GM12878 (cell line): ENCODE results near the gene FAM222A. TPM values are rescaled to one million over a fixed set of nuclear protein-coding genes. Genes with fewer than 3 reads are reported as not detected.

Source experiments
- ATAC-seq: fragments of 200-7000 bp; cut with Tn5 transposase; 3 replicates; pipeline ENCODE4 v1.9.1; 2020; ENCODE audit warnings: mild to moderate bottlenecking, moderate library complexity
- BruUV-seq: library from RNA; stranded (reverse); fragments of 400-500 nt; replicated peaks from 2 replicates; lab custom pipeline; 2021; lab: Mats Ljungman, UMichigan
- CTCF ChIA-PET: fragments of 300-600 bp; sonication (Branson Sonifier 250); formaldehyde crosslinking; extraction: SDS; loops from one replicate; lab custom pipeline; 2021; ENCODE audit warnings: inconsistent platforms; lab: Yijun Ruan, JAX
- POLR2A ChIA-PET: fragments of 350-600 bp; formaldehyde crosslinking; extraction: SDS; loops from one replicate; lab custom pipeline; 2021; ENCODE audit warnings: inconsistent platforms; lab: Charles Lee
- RAD21 ChIA-PET: fragments of 300-600 bp; sonication (Branson Sonifier 250); formaldehyde crosslinking; loops from one replicate; lab custom pipeline; 2023; ENCODE audit warnings: antibody characterized with exemption; ENCODE audit not compliant: unreplicated experiment; lab: Charles Lee
- SMC1A ChIA-PET: fragments of 300-600 bp; sonication (Branson Sonifier 250); formaldehyde crosslinking; loops from one replicate; lab custom pipeline; 2023; ENCODE audit not compliant: unreplicated experiment, uncharacterized antibody; lab: Charles Lee
- DNase-seq: peaks from one replicate; pipeline ENCODE4 v3.0.0-alpha.2; 2011; ENCODE audit warnings: low read depth, low spot score
- FAIRE-seq: peaks from 3 replicates; lab custom pipeline; 2011; peaks lifted over from hg19 to GRCh38; lab: Jason Lieb, UNC
- H2AFZ ChIP-seq: 2 replicates; pipeline ENCODE4 v1.6.0; 2011; ENCODE audit warnings: low read depth, low read length, control low read depth; ENCODE audit not compliant: control insufficient read depth
- H3K27ac ChIP-seq: 2 replicates; pipeline ENCODE4 v1.5.1; 2011; ENCODE audit warnings: control low read depth; ENCODE audit not compliant: control insufficient read depth, insufficient read depth
- H3K27me3 ChIP-seq, 2 experiments: replicated peaks in 1 of 2; 2 replicates each; pipeline versions ENCODE4 v1.6.0 to v1.6.1; 2011; ENCODE audit warnings: low read length in 1 of 2; ENCODE audit not compliant: control insufficient read depth in 2 of 2, insufficient read depth in 2 of 2
- H3K36me3 ChIP-seq, 2 experiments: 2 replicates each; pipeline ENCODE4 v1.5.1; 2011; ENCODE audit warnings: low read length in 1 of 2; ENCODE audit not compliant: control insufficient read depth in 2 of 2, insufficient read depth in 2 of 2
- H3K4me1 ChIP-seq: 2 replicates; pipeline ENCODE4 v1.6.1; 2011; ENCODE audit warnings: mild to moderate bottlenecking, low read length, moderate library complexity, mixed read lengths; ENCODE audit not compliant: control insufficient read depth, insufficient read depth
- H3K4me2 ChIP-seq: 2 replicates; pipeline ENCODE4 v1.6.0; 2011; ENCODE audit warnings: control low read depth; ENCODE audit not compliant: control insufficient read depth, insufficient read depth
- H3K4me3 ChIP-seq: fragments of 200-600 bp; sonication (generic); 2 replicates; pipeline ENCODE4 v1.5.1; 2016
- H3K79me2 ChIP-seq: 2 replicates; pipeline ENCODE4 v1.6.0; 2011; ENCODE audit warnings: low read length; ENCODE audit not compliant: control insufficient read depth, insufficient read depth
- H3K9ac ChIP-seq: 2 replicates; pipeline ENCODE4 v1.8.0; 2011; ENCODE audit warnings: low read length, control low read depth, mixed read lengths; ENCODE audit not compliant: control insufficient read depth, insufficient read depth
- H3K9me3 ChIP-seq: replicated peaks from 3 replicates; pipeline ENCODE4 v1.5.1; 2011; ENCODE audit warnings: mild to moderate bottlenecking, low read length; ENCODE audit not compliant: control insufficient read depth, insufficient read depth
- H4K20me1 ChIP-seq: 2 replicates; pipeline ENCODE4 v1.6.0; 2011; ENCODE audit not compliant: control insufficient read depth, insufficient read depth
- BMI1 ChIP-seq: fragments of 450-650 bp; IDR thresholded peaks from 2 replicates; pipeline ENCODE4 v1.6.1; 2016; ENCODE audit warnings: mild to moderate bottlenecking, moderate library complexity, borderline replicate concordance
- CEBPZ ChIP-seq: fragments of 150-350 bp; IDR thresholded peaks from 2 replicates; pipeline ENCODE4 v1.6.1; 2016; ENCODE audit warnings: low read depth, low read length
- LARP7 ChIP-seq: fragments of 450-650 bp; IDR thresholded peaks from 2 replicates; pipeline ENCODE4 v1.6.1; 2017; ENCODE audit warnings: mild to moderate bottlenecking
- NKRF ChIP-seq: fragments of 450-650 bp; conservative IDR thresholded peaks from 2 replicates; pipeline ENCODE4 v1.6.1; 2017; ENCODE audit warnings: mild to moderate bottlenecking, moderate library complexity
- NRF1 ChIP-seq: conservative IDR thresholded peaks from 2 replicates; pipeline ENCODE4 v1.6.1; 2011; ENCODE audit warnings: mild to moderate bottlenecking, low read depth, low read length, improper control_type of control experiment
- POLR2AphosphoS5 ChIP-seq: IDR thresholded peaks from 2 replicates; pipeline ENCODE4 v1.6.1; 2011; ENCODE audit warnings: mild to moderate bottlenecking, low read length, inconsistent platforms
- RAD51 ChIP-seq: fragments of 450-650 bp; IDR thresholded peaks from 2 replicates; pipeline ENCODE4 v1.6.1; 2016; ENCODE audit warnings: moderate library complexity, mild to moderate bottlenecking, inconsistent platforms
- TBL1XR1 ChIP-seq: IDR thresholded peaks from 2 replicates; pipeline ENCODE4 v1.6.1; 2012; ENCODE audit warnings: low read depth, low read length, improper control_type of control experiment
- ZBTB11 ChIP-seq: fragments of 450-650 bp; formaldehyde crosslinking; IDR thresholded peaks from 2 replicates; pipeline ENCODE4 v1.5.0; 2022; ENCODE audit warnings: mild to moderate bottlenecking, missing genetic modification characterization
- WGBS: methylation state at CpG from one replicate; pipeline ENCODE4 v1.1.6; 2016; ENCODE audit warnings: low lambda C conversion rate; ENCODE audit not compliant: insufficient replicate concordance, insufficient coverage; ENCODE audit errors: missing lambda C conversion rate; 5-methylcytosine and 5-hydroxymethylcytosine counted together
- in situ Hi-C: fragments of 300-500 bp; cut with MboI; formaldehyde crosslinking; loops from 9 replicates; pipeline ENCODE4 v1.14.3; 2018; ENCODE audit warnings: mixed read lengths
- intact Hi-C: fragments of 100-400 bp; cut with micrococcal nuclease; formaldehyde crosslinking; loops from one replicate; pipeline ENCODE4 v1.14.2; 2022; ENCODE audit not compliant: unreplicated experiment
- polyA plus RNA-seq, 11 experiments: library from polyadenylated mRNA; depleted of rRNA in 4 of 11; unstranded in 6 of 11; stranded (reverse) in 5 of 11; fragments of >200 nt; fragmentation: Nextera tagmentation in 4 of 11; fragmentation: Illumina TruSeq in 1 of 11; extraction: Ambion mirVana in 4 of 11; extraction: Trizol in 1 of 11; gene quantifications; 1 replicate in 1 of 11; 2 replicates in 10 of 11; pipeline versions ENCODE4 v1.2.1 to v1.2.3, GENCODE V29; 2011 to 2016; ENCODE audit warnings: inconsistent platforms in 2 of 11, missing spikeins in 2 of 11, low read depth in 1 of 11
- total RNA-seq, 4 experiments: library from RNA; depleted of rRNA in 3 of 4; stranded (reverse); fragments of >200 nt in 3 of 4; fragmentation: Illumina TruSeq in 1 of 4; extraction: Trizol in 1 of 4; gene quantifications; 2 replicates each; pipeline versions ENCODE4 v1.2.1 to v1.2.3, GENCODE V29; 2013 to 2021

The FAM222A gene
- total and polyA plus RNA-seq, 10 of the 15 experiments (the other 5 are each of a cell fraction or from before 2014, with no cell fraction given) = 0.04 to 0.49 (median 0.14) TPM; not detected in 3

GRCh38 chr12:109729371-109729781 is 15.8 kb downstream of the FAM222A start:
- no peak overlapping the region for H3K9ac ChIP-seq
- no peak overlapping the region for H3K4me2 ChIP-seq
- H3K4me3 ChIP-seq = no peak overlapping the region
- 53% methylated on average over 18 of the region's 18 CpGs for WGBS
- no peaks in the 10 kb centered on the region for H3K9me3 ChIP-seq
- RAD21 ChIA-PET = no interaction called here
- CTCF ChIA-PET = interaction anchor here (0.6 kb wide), 1 partner anchor 71 kb away, joined by 3 read pairs; no protein-coding TSS in a partner anchor
- in situ Hi-C loops = no loop called here
- H4K20me1 ChIP-seq = no peaks in the 10 kb centered on the region
- H3K79me2 ChIP-seq = no peaks in the 10 kb centered on the region
- SMC1A ChIA-PET = no interaction called here
- TF ChIP-seq BMI1 = no peak
- TF ChIP-seq ZBTB11 (CRISPR knock-in tag) = no peak
- TF ChIP-seq LARP7 = no peak
- TF ChIP-seq POLR2AphosphoS5 = no peak
- TF ChIP-seq NRF1 = no peak
- TF ChIP-seq NKRF = no peak
- no peak for TF ChIP-seq RAD51
- TF ChIP-seq TBL1XR1 = no peak
- no peak for TF ChIP-seq CEBPZ
- BruUV-seq = no TSS peak
- H2AFZ ChIP-seq = no peak overlapping the region
- no peak for ATAC-seq
- H3K27ac ChIP-seq = no peak overlapping the region
- no peak for DNase-seq
- no peaks in the 10 kb centered on the region for H3K36me3 ChIP-seq
- POLR2A ChIA-PET = no interaction called here
- FAIRE-seq = no peak
- intact Hi-C loops = no loop called here
- no peaks in the 10 kb centered on the region for H3K4me1 ChIP-seq
- no peaks in the 10 kb centered on the region; a peak in 1 of 4 replicates for H3K27me3 ChIP-seq
